Hindlimb muscle (tissue), 1 donor: ENCODE data around the gene PAK1. TPM values are rescaled to one million over a fixed set of nuclear protein-coding genes. Genes with fewer than 3 reads are reported as not detected.

Source experiments
- DNase-seq: peaks from one replicate; pipeline ENCODE4 v3.0.0-alpha.2; 2013
- polyA plus RNA-seq: library from polyadenylated mRNA; unstranded; fragments of 120-200 nt; gene quantifications from one replicate; pipeline ENCODE4 v1.2.1, GENCODE V29; 2013; ENCODE audit not compliant: insufficient read length

The PAK1 gene
- polyA plus RNA-seq, 1 donor = 98.0 TPM

DNA sequence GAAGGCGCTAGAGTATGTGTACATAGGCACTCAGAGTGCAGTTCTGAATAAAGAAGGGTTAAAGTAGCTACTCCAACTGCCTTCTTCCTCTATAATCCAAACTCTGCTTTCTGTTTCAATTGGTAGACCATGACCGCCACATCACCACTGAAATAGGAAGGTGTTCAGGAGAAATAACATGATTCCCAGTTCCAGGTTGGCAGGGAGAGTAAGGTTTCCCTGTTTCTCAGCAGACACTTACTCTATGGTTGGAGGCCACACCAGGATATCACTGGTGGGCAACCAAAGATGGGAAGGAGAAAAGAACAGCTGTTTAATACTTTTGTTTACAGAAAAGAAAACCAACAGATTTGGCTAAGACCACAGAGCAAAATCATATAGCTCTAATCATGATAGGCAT, 37.9 kb downstream of the PAK1 start:
- DNase-seq = no peak

DNA sequence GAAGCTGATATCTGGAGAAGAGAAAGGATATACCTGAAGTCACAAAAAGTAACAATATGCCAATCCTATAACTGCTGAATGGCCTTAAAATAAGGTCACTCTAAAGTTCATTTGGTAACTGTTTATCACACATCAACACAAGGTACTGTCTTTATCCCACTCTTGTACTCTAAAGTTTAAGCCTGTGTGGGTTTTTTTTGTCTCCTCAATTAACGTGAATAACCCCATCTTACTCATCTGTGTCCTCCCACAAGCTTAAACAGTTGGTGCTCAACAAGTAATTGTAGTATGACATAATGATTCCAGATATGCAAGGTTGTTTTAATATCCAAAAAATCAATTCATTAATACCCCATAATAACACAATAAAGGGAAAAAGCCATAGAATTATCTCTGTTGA, 42.1 kb downstream of the PAK1 start:
- no peak for DNase-seq

DNA sequence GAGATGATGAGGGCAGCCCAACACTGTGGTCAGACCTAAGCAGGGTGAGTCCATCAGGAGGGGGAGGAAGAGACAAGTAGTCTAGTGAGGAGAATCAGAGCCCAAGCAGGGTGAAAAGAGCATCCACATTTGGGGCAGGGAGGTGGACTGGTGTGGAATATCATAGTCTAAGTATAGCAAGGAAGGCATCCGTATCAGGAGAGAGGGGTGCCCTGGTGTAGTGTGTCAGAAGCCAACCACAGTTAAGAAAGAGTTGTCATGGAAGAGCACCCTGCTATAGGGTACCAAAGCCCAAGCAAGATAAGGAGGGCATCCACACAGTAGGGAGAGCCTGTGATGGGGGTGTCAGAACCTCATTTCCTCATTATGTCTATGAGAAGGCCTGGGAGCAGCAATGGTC, 45.3 kb downstream of the PAK1 start:
- DNase-seq = no peak

- DNase-seq = no peak
These were observed 48.5 kb downstream of the PAK1 start for GRCh38 chr11:77425346-77425745.

GRCh38 chr11:77424644-77425043, 49.2 kb downstream of the PAK1 start:
- no peak for DNase-seq

GRCh38 chr11:77423624-77424023, 50.3 kb downstream of the PAK1 start:
- DNase-seq = no peak

GRCh38 chr11:77422687-77423086, 51.2 kb downstream of the PAK1 start:
- DNase-seq = no peak

DNA sequence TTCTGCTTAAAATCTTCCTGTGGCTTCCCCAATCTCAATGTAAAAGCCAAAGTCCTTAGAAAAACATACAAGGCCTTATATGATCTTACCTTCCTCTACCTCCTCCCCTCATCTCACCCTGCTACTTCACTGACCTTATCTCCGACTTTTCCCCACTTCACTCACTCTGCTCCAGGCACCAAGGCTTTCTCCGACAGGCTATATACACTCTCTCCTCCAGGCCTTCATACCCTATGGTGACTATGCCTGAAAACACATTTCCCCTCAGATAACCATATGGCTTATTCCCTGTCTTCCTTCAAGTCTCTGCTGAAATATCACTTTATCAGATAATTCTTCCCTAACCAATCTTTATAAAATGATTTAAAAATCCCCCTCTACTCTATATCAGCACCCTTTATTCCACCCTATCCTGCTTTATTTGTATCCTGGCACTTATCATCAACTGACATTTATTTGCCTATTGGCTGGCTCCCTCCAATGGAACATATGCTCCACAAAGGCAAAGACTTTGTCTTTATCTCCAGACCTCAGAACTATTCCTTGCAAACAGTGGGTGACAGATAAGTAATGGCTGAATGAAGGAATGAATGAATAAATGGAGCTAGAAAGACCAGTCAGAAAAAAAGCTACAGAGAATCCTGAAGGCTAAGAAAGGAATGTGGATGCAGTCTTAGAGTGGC, 52.7 kb downstream of the PAK1 start:
- no peak for DNase-seq

DNA sequence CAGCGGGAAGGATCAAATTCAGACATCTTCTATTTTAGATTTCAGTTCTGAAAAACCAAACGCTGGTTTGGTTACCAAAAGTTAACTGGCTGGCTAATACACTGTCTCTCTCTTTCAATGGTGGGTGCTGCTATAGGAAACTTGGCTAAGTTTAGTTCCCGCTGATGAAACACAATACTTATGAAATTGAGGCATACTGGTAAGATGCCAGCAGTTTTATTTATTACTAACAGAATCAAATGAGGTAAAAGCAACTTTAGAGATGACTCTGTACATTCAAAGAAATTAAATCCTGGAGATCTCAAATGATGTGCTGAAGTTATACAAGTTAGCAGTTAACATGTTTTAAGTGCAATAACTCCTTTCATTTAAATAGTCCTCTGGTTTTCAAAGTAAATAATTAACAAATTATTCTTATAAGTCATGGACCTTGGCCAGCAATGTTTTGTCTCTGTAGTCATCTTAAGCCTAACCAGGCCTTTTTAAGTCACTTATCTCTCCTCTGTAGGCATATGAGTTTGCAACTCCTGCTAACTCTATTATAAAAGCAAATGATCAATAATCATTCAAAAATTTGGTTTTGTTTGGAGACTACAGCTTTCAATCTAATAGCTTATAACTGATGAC, 54.8 kb downstream of the PAK1 start:
- no peak for DNase-seq

DNA sequence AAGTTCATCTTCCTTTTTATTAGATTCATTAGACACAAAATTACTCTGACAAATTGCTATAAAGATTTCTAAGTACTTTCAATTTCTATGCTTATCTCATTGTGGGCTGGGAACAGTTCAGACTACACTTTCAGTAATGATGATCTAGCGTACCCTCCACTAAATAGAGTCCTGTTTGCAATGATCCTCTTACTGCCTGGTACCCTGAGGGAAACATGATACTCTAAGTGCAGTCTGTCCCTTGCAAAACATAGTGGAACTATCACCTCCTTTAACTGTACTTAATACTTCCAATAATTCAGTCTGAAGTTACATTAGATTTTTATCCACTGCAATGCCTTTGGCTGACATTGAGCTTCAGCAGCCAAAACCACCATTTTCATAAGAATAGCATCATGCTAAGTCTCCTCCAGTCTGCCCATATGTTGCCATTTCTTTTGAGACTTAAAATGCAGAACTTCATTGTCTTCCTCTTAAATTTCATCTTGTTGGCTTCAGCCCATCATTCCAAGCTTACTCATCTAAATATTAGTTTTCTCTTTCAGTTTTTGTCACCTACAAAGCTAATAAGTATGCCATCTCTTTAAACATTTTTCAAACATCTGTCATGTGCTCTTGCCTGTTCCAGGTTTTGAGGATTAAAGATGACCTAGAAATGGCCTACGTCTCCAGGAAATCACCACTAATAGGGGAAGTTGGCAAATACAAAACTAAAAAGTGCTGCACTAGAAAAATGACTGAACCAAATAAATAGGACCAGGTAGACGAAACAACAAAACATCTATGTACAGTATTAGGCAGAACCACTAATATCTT, 55.5 kb downstream of the PAK1 start:
- no peak for DNase-seq

- no peak for DNase-seq
These were observed 57.5 kb downstream of the PAK1 start for GRCh38 chr11:77416357-77416756.

DNA sequence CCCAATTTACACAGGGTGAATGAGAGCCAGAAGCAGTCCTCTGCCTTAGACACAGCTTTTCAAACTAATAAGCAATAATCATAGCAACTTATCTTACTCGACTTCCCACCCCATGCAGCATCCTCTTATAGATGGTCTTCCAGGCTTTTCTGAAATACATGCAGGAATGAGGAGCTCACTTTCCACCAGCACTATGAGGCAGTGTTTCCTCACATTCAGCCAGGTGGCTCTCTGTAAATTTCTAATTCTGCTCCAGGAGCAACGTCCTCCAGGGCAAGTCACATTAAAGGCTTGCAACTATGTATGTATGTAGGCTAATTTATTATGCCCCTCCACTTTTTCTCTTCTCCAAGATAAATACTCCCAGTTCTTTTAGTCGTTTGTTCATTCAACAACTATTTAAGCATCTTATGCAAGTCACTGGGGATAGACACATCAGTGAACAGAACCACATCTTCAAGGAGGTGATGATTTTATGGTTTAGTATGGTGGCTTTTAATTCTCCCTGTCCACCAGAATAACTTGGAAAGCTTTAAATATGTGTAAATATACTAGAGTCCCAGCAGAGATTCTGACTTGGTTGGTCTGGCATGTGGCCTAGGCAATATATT, 59.9 kb downstream of the PAK1 start:
- DNase-seq = no peak

DNA sequence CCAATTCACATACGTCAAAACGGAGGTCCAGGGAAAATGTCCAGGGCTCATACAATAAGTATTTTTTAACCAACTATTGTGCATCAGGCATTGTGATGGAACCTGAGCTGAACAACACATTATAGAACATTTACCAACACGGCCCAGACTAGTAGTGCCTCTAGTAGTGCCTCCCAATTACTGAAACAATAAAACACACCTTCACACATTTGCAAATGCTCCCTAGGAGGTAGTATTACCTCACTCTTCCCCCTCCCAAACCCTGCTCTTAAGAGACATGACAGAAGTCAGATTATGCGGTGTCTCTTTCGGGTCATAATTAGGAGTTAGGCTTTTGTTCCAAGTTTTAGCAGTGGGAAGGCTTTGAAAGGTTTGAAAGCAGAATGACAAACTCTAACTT, 61.1 kb downstream of the PAK1 start:
- no peak for DNase-seq

- peak; percentile 93 for DNase-seq
These were observed 62.0 kb downstream of the PAK1 start for GRCh38 chr11:77411717-77412441.

DNA sequence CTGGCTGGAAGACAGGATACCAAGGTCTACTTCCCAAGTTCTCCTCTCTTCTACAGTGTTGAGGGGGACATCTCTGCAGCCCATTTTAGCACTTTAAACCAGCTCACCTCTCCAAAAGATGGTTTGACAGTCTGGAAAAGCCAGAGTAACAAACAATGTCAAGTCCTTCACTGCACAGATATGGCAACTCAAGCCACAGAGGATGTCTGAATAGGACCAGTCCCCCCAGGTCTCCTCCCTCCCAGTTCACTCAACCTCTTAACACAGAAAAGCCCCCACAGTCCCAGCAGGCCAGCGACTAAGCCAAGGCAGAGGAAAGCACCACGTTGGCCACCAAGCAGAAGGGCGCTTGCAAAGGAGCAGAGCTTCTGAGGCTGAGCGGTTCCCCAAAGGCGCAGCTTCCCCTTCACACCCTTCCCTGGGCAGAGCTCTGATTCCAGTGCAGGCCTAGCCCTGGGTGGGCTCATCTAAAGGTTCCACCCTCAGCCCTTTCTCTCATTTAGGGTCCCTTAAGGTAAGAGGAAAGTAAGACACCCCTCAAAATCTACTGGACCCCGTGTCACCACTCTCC, 62.7 kb downstream of the PAK1 start:
- peak; percentile 22 for DNase-seq

DNA sequence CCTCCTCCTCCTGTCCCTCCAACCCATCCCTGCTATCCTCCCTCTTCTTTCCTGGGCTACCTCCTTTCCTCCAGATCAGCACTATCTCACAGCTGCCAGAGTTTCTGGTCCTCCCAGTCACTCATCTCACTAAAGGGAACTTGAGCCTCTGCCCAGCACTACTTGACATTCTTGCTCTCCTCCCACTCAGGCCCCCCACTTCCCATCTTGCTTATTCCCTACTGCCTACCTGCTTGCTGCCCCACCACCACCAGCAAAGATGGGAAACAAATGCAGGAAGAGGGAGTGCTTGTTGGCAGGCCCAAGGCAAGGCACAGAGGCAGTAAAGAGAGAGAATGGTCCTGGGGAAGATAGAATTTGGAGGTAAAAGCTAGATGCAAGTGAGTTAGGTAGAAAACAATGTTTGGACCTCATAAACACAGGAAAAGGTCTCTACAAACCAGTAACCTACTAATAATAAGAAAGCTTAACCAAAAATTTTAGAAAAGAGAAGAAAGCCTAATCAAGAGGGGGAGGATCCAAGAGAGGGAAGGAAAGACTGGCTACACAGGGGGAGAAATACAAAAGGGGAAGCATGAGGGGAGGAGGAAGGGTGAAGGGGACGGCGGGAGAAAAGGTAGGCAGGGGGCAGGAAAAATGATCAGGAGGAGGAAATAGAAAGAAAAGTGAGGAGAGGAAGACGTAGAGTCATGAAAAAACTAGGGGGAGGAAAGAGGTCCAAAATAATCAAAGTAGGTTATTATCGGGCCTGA, 63.6 kb downstream of the PAK1 start:
- DNase-seq = no peak

DNA sequence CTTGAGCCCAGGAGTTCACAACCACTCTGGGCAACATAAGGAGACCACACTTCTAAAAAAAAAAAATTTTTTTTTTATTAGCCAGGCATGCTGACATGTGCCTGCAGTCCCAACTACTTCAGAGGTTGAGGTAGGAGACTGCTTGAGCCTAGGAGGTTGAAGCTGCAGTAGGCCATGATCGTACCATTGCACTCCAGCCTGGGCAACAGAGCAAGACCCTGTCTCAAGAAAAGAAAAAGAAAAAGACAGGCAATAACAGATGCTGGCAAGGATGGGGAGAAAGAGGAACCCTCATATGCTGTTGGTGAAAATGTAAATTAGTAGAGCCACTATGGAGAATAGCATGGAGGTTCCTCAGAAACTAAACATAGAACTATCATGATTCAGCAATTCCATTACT, 64.8 kb downstream of the PAK1 start:
- DNase-seq = no peak

GRCh38 chr11:77407613-77408012, 66.3 kb downstream of the PAK1 start:
- DNase-seq = peak; percentile 44

DNA sequence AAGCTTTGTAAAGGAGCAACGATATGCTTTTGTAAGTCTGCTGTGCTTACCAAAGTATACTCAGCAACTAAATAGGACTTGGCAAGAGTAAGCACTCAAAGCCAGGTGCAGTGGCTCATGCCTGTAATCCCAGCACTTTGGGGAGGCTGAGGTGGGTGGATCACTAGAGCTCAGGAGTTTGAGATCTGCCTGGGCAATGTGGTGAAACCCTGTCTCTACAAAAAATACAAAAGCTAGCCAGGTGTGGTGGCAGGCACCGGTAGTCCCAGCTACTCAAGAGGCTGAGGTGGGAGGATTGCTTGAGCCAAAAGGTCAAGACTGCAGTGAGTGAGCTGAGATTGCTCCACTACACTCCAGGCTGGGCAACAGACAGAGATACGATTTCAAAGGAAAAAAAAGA, 67.5 kb downstream of the PAK1 start:
- DNase-seq = no peak

- DNase-seq = no peak
These were observed 70.7 kb downstream of the PAK1 start for GRCh38 chr11:77403211-77403610.

- DNase-seq = no peak
These were observed 71.7 kb downstream of the PAK1 start for GRCh38 chr11:77402218-77402556.
